ENCODE results near the gene VEGFD. TPM values are rescaled to one million over a fixed set of nuclear protein-coding genes. Genes with fewer than 3 reads are reported as not detected.

The VEGFD gene
- total and polyA plus RNA-seq, 2 donors (not counting 1 experiment from before 2014, with no cell fraction given): 2.0 to 7.9 TPM

DNA sequence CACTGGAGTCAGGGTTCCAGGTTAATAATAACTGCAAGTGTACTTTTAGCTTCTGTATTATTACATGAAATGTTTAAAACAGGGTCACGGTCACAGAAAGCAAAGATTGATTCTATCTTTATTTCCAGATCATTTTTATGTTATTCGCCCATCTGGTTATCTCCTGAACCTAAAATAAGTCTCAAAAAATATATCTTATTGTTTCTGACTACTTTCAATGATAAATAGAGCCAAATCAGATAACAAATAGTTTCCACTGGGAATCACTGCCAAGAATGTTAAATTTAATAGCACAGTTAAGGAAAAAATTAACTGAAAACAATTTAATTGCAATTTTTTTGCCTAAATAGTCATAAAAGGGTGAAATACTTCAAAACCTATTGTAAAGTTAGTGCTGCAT is 17.2 kb upstream of the VEGFD start:
- H3K27me3 ChIP-seq (ENCODE audit: control insufficient read depth, insufficient read depth, low read length): no peaks in the 10 kb centered on the region
- no peak overlapping the region for H2AFZ ChIP-seq (ENCODE audit: low read length)
- TF ChIP-seq, protein P1, sequence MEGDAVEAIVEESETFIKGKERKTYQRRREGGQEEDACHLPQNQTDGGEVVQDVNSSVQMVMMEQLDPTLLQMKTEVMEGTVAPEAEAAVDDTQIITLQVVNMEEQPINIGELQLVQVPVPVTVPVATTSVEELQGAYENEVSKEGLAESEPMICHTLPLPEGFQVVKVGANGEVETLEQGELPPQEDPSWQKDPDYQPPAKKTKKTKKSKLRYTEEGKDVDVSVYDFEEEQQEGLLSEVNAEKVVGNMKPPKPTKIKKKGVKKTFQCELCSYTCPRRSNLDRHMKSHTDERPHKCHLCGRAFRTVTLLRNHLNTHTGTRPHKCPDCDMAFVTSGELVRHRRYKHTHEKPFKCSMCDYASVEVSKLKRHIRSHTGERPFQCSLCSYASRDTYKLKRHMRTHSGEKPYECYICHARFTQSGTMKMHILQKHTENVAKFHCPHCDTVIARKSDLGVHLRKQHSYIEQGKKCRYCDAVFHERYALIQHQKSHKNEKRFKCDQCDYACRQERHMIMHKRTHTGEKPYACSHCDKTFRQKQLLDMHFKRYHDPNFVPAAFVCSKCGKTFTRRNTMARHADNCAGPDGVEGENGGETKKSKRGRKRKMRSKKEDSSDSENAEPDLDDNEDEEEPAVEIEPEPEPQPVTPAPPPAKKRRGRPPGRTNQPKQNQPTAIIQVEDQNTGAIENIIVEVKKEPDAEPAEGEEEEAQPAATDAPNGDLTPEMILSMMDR (conservative IDR thresholded peaks at IDR 0.05 in 1 of 2, IDR thresholded peaks at IDR 0.05 in 1 of 2; ENCODE audit: low read depth in 1 of 2, low read length in 2 of 2): no peak
- no peak for TF ChIP-seq EZH2 (IDR thresholded peaks at IDR 0.05; ENCODE audit: low read length, missing control alignments)
- H3K79me2 ChIP-seq (ENCODE audit: control insufficient read depth, insufficient read depth, low read length): no peaks in the 10 kb centered on the region
- peaks cover 2% of the 10 kb centered on the region for H3K4me1 ChIP-seq (ENCODE audit: control insufficient read depth, extremely low read depth, insufficient read depth, low read length)
- no peak overlapping the region for H3K9ac ChIP-seq (ENCODE audit: insufficient read depth, low read length)
- no peaks in the 10 kb centered on the region for H4K20me1 ChIP-seq (ENCODE audit: control insufficient read depth, extremely low read depth, insufficient read depth, low read length)
- H3K27ac ChIP-seq (ENCODE audit: insufficient read depth, low read length): no peak overlapping the region
- H3K36me3 ChIP-seq (ENCODE audit: control insufficient read depth, insufficient read depth, low read length): no peaks in the 10 kb centered on the region
- H3K4me2 ChIP-seq (ENCODE audit: extremely low read depth, insufficient read depth, low read length): no peak overlapping the region
- H3K9me3 ChIP-seq (ENCODE audit: control insufficient read depth, insufficient read depth, low read depth, low read length): no peaks in the 10 kb centered on the region
- DNase-seq (ENCODE audit: low read depth in 2 of 2): no peak
- no peak overlapping the region for H3K4me3 ChIP-seq (replicated peaks in 1 of 4; ENCODE audit: control extremely low read depth in 1 of 4, insufficient read depth in 1 of 4, low read depth in 3 of 4, low read length in 4 of 4)

DNA sequence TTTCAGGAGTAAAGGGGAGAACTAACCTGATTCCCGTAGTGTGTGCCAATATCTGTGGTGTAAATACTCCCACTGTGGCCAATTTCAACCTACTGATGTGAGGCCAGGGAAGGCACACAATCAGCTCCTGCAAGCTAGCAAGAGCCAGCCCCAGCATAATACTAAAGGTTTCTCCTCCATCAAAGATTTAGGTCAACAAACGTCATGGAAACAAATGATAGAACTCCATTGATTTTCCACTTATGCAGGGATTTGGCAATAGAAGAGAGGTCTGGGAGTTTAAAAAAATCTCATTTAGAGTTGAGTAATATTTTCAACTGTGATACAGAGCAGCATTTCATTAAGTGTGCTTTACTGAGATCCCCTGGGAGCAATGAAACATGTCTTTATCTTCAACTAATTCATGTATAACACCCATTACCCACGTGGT is 15.8 kb upstream of the VEGFD start:
- H3K4me3 ChIP-seq (replicated peaks in 1 of 4; ENCODE audit: control extremely low read depth in 1 of 4, insufficient read depth in 1 of 4, low read depth in 3 of 4, low read length in 4 of 4): no peak overlapping the region
- TF ChIP-seq EZH2 (IDR thresholded peaks at IDR 0.05; ENCODE audit: low read length, missing control alignments): no peak
- TF ChIP-seq, protein P1 (conservative IDR thresholded peaks at IDR 0.05 in 1 of 2, IDR thresholded peaks at IDR 0.05 in 1 of 2; ENCODE audit: low read depth in 1 of 2, low read length in 2 of 2): no peak

DNA sequence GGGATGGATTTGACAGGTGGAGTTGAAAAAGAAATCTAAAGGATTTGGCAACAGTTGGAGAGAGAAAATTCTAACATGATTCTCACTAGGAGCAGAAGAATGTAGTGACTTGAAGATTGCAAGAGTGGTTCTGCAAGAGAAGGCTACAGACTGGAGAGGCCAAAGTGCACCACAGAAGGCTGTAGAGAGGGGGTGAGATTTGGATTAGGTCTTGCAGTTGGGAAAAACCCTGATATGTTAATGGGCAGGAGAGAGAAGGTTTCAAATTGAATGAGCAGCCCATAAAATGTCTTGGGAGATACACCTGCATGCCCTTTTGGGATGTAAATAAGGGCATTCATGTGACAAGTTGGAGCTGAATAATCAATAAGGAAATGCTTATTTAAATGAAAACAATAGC is 14.7 kb upstream of the VEGFD start:
- H3K27me3 ChIP-seq (ENCODE audit: control insufficient read depth, insufficient read depth, low read length): no peaks in the 10 kb centered on the region
- no peak overlapping the region for H3K4me2 ChIP-seq (ENCODE audit: extremely low read depth, insufficient read depth, low read length)
- no peaks in the 10 kb centered on the region for H3K9me3 ChIP-seq (ENCODE audit: control insufficient read depth, insufficient read depth, low read depth, low read length)
- DNase-seq (ENCODE audit: low read depth in 2 of 2): no peak
- no peak overlapping the region for H3K9ac ChIP-seq (ENCODE audit: insufficient read depth, low read length)
- no peak overlapping the region for H2AFZ ChIP-seq (ENCODE audit: low read length)
- no peaks in the 10 kb centered on the region for H3K79me2 ChIP-seq (ENCODE audit: control insufficient read depth, insufficient read depth, low read length)
- no peak overlapping the region for H3K27ac ChIP-seq (ENCODE audit: insufficient read depth, low read length)
- H4K20me1 ChIP-seq (ENCODE audit: control insufficient read depth, extremely low read depth, insufficient read depth, low read length): no peaks in the 10 kb centered on the region
- H3K4me1 ChIP-seq (ENCODE audit: control insufficient read depth, extremely low read depth, insufficient read depth, low read length): no peaks in the 10 kb centered on the region
- no peak overlapping the region for H3K4me3 ChIP-seq (replicated peaks in 1 of 4; ENCODE audit: control extremely low read depth in 1 of 4, insufficient read depth in 1 of 4, low read depth in 3 of 4, low read length in 4 of 4)
- H3K36me3 ChIP-seq (ENCODE audit: control insufficient read depth, insufficient read depth, low read length): no peaks in the 10 kb centered on the region
- TF ChIP-seq, protein P1 (conservative IDR thresholded peaks at IDR 0.05 in 1 of 2, IDR thresholded peaks at IDR 0.05 in 1 of 2; ENCODE audit: low read depth in 1 of 2, low read length in 2 of 2): no peak
- no peak for TF ChIP-seq EZH2 (IDR thresholded peaks at IDR 0.05; ENCODE audit: low read length, missing control alignments)

More for the DNA sequence above, 15.8 kb upstream of the VEGFD start:
- Histone ChIP-seq H3K27ac (ENCODE audit: insufficient read depth, low read length) (no peak overlapping the region), H2AFZ (ENCODE audit: low read length) (no peak overlapping the region), H4K20me1 (ENCODE audit: control insufficient read depth, extremely low read depth, insufficient read depth, low read length) (no peaks in the 10 kb centered on the region), H3K79me2 (ENCODE audit: control insufficient read depth, insufficient read depth, low read length) (no peaks in the 10 kb centered on the region), H3K9ac (ENCODE audit: insufficient read depth, low read length) (no peak overlapping the region), H3K4me2 (ENCODE audit: extremely low read depth, insufficient read depth, low read length) (no peak overlapping the region), H3K4me1 (ENCODE audit: control insufficient read depth, extremely low read depth, insufficient read depth, low read length) (peaks cover 2% of the 10 kb centered on the region), H3K36me3 (ENCODE audit: control insufficient read depth, insufficient read depth, low read length) (no peaks in the 10 kb centered on the region), H3K27me3 (ENCODE audit: control insufficient read depth, insufficient read depth, low read length) (no peaks in the 10 kb centered on the region), H3K9me3 (ENCODE audit: control insufficient read depth, insufficient read depth, low read depth, low read length) (no peaks in the 10 kb centered on the region)
- no peak for DNase-seq (ENCODE audit: low read depth in 2 of 2)
